ENCODE results near the gene NCOA7. TPM values are rescaled to one million over a fixed set of nuclear protein-coding genes. Genes with fewer than 3 reads are reported as not detected.
"Not testable (repeated sequence)": the region's sequence is repeated elsewhere in the genome, so short reads cannot be mapped to it uniquely, and the experiment has no call there.

Gene NCOA7
- total RNA-seq, 1 donor from 2014 or later = 7.7 TPM

- no peak overlapping the region for H3K27ac Mint-ChIP-seq
- H3K9ac ChIP-seq = no peak overlapping the region
- no peak for DNase-seq (ENCODE audit: low spot score)
- H3K9me3 Mint-ChIP-seq = peaks cover 6% of the 10 kb centered on the region
- H3K36me3 ChIP-seq = no peaks in the 10 kb centered on the region
- H3K27me3 Mint-ChIP-seq (ENCODE audit: insufficient read depth, low read depth) = peaks cover 4% of the 10 kb centered on the region
- no peaks in the 10 kb centered on the region for H3K27me3 ChIP-seq
- no peaks in the 10 kb centered on the region for H3K4me1 ChIP-seq
- H3K4me3 ChIP-seq = no peak overlapping the region
- H3K27ac ChIP-seq = no peak overlapping the region
- H3K4me2 ChIP-seq = no peak overlapping the region
- no peak for TF ChIP-seq EZH2phosphoT487 (IDR thresholded peaks at IDR 0.05)
- no peak for TF ChIP-seq EZH2 (IDR thresholded peaks at IDR 0.05)
- no peak for TF ChIP-seq CTCF (IDR thresholded peaks at IDR 0.05)
- H2AFZ ChIP-seq (replicated peaks) = no peak overlapping the region
- H4K20me1 ChIP-seq (ENCODE audit: low read depth) = no peaks in the 10 kb centered on the region
- no peak overlapping the region for H3K4me3 Mint-ChIP-seq
- H3K9me3 ChIP-seq (ENCODE audit: low read depth) = no peaks in the 10 kb centered on the region
- H3K79me2 ChIP-seq (ENCODE audit: low read depth) = no peaks in the 10 kb centered on the region
- peaks cover 14% of the 10 kb centered on the region for H3K4me1 Mint-ChIP-seq
- H3K36me3 Mint-ChIP-seq = no peaks in the 10 kb centered on the region
- H3F3A ChIP-seq (ENCODE audit: low read depth) = no peaks in the 10 kb centered on the region
Measured at GRCh38 chr6:125773387-125774341, 17.1 kb upstream of the NCOA7 start.

- not testable (repeated sequence) for H3K27ac Mint-ChIP-seq; H3K27me3 ChIP-seq; H3K4me3 ChIP-seq; H3K9me3 Mint-ChIP-seq; H3K4me1 ChIP-seq; H3K4me3 Mint-ChIP-seq; H4K20me1 ChIP-seq (ENCODE audit: low read depth); H3K36me3 ChIP-seq; H3K36me3 Mint-ChIP-seq; DNase-seq (ENCODE audit: low spot score); H3K9ac ChIP-seq; H3K9me3 ChIP-seq (ENCODE audit: low read depth); H3K27me3 Mint-ChIP-seq (ENCODE audit: insufficient read depth, low read depth); H3K4me2 ChIP-seq; H3K79me2 ChIP-seq (ENCODE audit: low read depth); H3K27ac ChIP-seq; H3F3A ChIP-seq (ENCODE audit: low read depth)
- H3K4me1 Mint-ChIP-seq = peaks cover 14% of the 10 kb centered on the region
- peak overlapping the region; percentile 68 for H2AFZ ChIP-seq (replicated peaks)
Measured at GRCh38 chr6:125776107-125776826, 14.5 kb upstream of the NCOA7 start.

- Histone ChIP-seq H3K36me3 (no peaks in the 10 kb centered on the region), H4K20me1 (ENCODE audit: low read depth) (no peaks in the 10 kb centered on the region), H3K4me1 (no peaks in the 10 kb centered on the region), H3K9ac (no peak overlapping the region), H3F3A (ENCODE audit: low read depth) (no peaks in the 10 kb centered on the region), H3K27me3 (peaks cover 14% of the 10 kb centered on the region), H3K4me3 (peak overlapping the region; percentile 89), H3K27ac (no peak overlapping the region), H3K79me2 (ENCODE audit: low read depth) (no peaks in the 10 kb centered on the region), H3K4me2 (peak overlapping the region; percentile 86), H3K9me3 (ENCODE audit: low read depth) (no peaks in the 10 kb centered on the region), H2AFZ (replicated peaks) (peak overlapping the region; percentile 87)
- no peaks in the 10 kb centered on the region for H3K9me3 Mint-ChIP-seq
- no peaks in the 10 kb centered on the region for H3K27me3 Mint-ChIP-seq (ENCODE audit: insufficient read depth, low read depth)
- H3K27ac Mint-ChIP-seq = no peak overlapping the region
- peaks cover 14% of the 10 kb centered on the region for H3K4me1 Mint-ChIP-seq
- DNase-seq (ENCODE audit: low spot score) = peak; percentile 93
- no peak for TF ChIP-seq EZH2phosphoT487 (IDR thresholded peaks at IDR 0.05)
- TF ChIP-seq CTCF (IDR thresholded peaks at IDR 0.05) = peak; percentile 34
- H3K4me3 Mint-ChIP-seq = no peak overlapping the region
- no peaks in the 10 kb centered on the region for H3K36me3 Mint-ChIP-seq
Measured at GRCh38 chr6:125779924-125780539, 10.7 kb upstream of the NCOA7 start.
